ENCODE measurements around the gene CYP2B6. TPM values are rescaled to one million over a fixed set of nuclear protein-coding genes. Genes with fewer than 3 reads are reported as not detected.
"Not testable (repeated sequence)": the region's sequence is repeated elsewhere in the genome, so short reads cannot be mapped to it uniquely, and the experiment has no call there.

Gene CYP2B6
- not detected for total RNA-seq

- CTCF ChIA-PET: interaction anchor here (0.6 kb wide), 1 partner anchor 421 kb away, joined by 3 read pairs; no protein-coding TSS in a partner anchor
Observed at GRCh38 chr19:40990972-40991381, at the start of gene CYP2B6. CYP2B6 (plus strand) TSS chr19:40991282; CDS start chr19:40991306, 24 bp downstream.

GRCh38 chr19:40941481-40942219, 49.4 kb upstream of the CYP2B6 start:
- POLR2A ChIA-PET: no interaction called here
- CTCF ChIA-PET: no interaction called here

More at GRCh38 chr19:40990972-40991381, at the start of gene CYP2B6:
- POLR2A ChIA-PET: no interaction called here

- ChIA-PET POLR2A (no interaction called here), CTCF (no interaction called here)
Observed at GRCh38 chr19:40945645-40946044, 45.4 kb upstream of the CYP2B6 start.

GRCh38 chr19:40947114-40947513, 44.0 kb upstream of the CYP2B6 start:
- POLR2A ChIA-PET: no interaction called here

GRCh38 chr19:40947573-40947972, 43.5 kb upstream of the CYP2B6 start:
- CTCF ChIA-PET: no interaction called here

More at GRCh38 chr19:40947114-40947513, 44.0 kb upstream of the CYP2B6 start:
- CTCF ChIA-PET: no interaction called here

GRCh38 chr19:40948580-40949299, 42.3 kb upstream of the CYP2B6 start:
- CTCF ChIA-PET: no interaction called here

More at GRCh38 chr19:40947573-40947972, 43.5 kb upstream of the CYP2B6 start:
- POLR2A ChIA-PET: no interaction called here

GRCh38 chr19:40954573-40954972, 36.5 kb upstream of the CYP2B6 start:
- ChIA-PET POLR2A (no interaction called here), CTCF (no interaction called here)

More at GRCh38 chr19:40948580-40949299, 42.3 kb upstream of the CYP2B6 start:
- POLR2A ChIA-PET: no interaction called here

- ChIA-PET POLR2A (no interaction called here), CTCF (no interaction called here)
Observed at GRCh38 chr19:40959338-40959737, 31.7 kb upstream of the CYP2B6 start.

GRCh38 chr19:40960062-40960685, 30.9 kb upstream of the CYP2B6 start:
- CTCF ChIA-PET: no interaction called here
- POLR2A ChIA-PET: no interaction called here

GRCh38 chr19:40960780-40961179, 30.3 kb upstream of the CYP2B6 start:
- ChIA-PET CTCF (no interaction called here), POLR2A (no interaction called here)

- ChIA-PET POLR2A (no interaction called here), CTCF (no interaction called here)
Observed at GRCh38 chr19:40962460-40962961, 28.6 kb upstream of the CYP2B6 start.

- POLR2A ChIA-PET, CTCF ChIA-PET: not testable (repeated sequence)
Observed at GRCh38 chr19:40964361-40964760, 26.7 kb upstream of the CYP2B6 start.

GRCh38 chr19:40965351-40965750, 25.7 kb upstream of the CYP2B6 start:
- CTCF ChIA-PET, POLR2A ChIA-PET: not testable (repeated sequence)

- POLR2A ChIA-PET: interaction anchor here (0.6 kb wide), 1 partner anchor 1073 kb away, joined by 4 read pairs; no protein-coding TSS in a partner anchor
- CTCF ChIA-PET: not testable (repeated sequence)
Observed at GRCh38 chr19:40966591-40966990, 24.5 kb upstream of the CYP2B6 start.

- POLR2A ChIA-PET, CTCF ChIA-PET: not testable (repeated sequence)
Observed at GRCh38 chr19:40968065-40968464, 23.0 kb upstream of the CYP2B6 start.

GRCh38 chr19:40969721-40970120, 21.4 kb upstream of the CYP2B6 start:
- POLR2A ChIA-PET: interaction anchor here (0.7 kb wide), 1 partner anchor 215 kb away, joined by 3 read pairs; no protein-coding TSS in a partner anchor
- CTCF ChIA-PET: interaction anchor here (0.8 to 1.3 kb wide), 2 partner anchors 13 to 157 kb away, joined by 3 read pairs; no protein-coding TSS in a partner anchor

GRCh38 chr19:40970396-40971345, 20.4 kb upstream of the CYP2B6 start:
- ChIA-PET POLR2A (interaction anchor here (0.7 kb wide), 1 partner anchor 216 kb away, joined by 3 read pairs; no protein-coding TSS in a partner anchor), CTCF (interaction anchor here (1.1 to 1.3 kb wide), 2 partner anchors 12 to 157 kb away, joined by 3 read pairs; no protein-coding TSS in a partner anchor)

GRCh38 chr19:40974633-40975037, 16.4 kb upstream of the CYP2B6 start:
- CTCF ChIA-PET: interaction anchor here (0.9 to 1.1 kb wide), 5 partner anchors 11 to 290 kb away, joined by 3 to 8 read pairs (median 4); partner anchors contain the start of gene HNRNPUL1
- POLR2A ChIA-PET: no interaction called here

GRCh38 chr19:40976134-40976533, 14.9 kb upstream of the CYP2B6 start:
- ChIA-PET POLR2A (no interaction called here), CTCF (no interaction called here)

All from activated CD8-positive, alpha-beta memory T cell treated with anti-CD3 and anti-CD28 coated beads for 36 hours (primary cell).